ENCODE data around the gene POFUT1. TPM values are rescaled to one million over a fixed set of nuclear protein-coding genes. Genes with fewer than 3 reads are reported as not detected.
A peak's percentile ranks its signal among the peaks of the same experiment; 100 is the strongest.
"Not testable (repeated sequence)": the region's sequence is repeated elsewhere in the genome, so short reads cannot be mapped to it uniquely, and the experiment has no call there.

Gene POFUT1
- total RNA-seq, 8 experiments from 2014 or later, result 7.3 to 46.2 (median 23.1) TPM

GRCh38 chr20:32191873-32192272 is 15.8 kb upstream of the POFUT1 start:
- ATAC-seq (replicated peaks in 6 of 8), result no peak
- H3K27ac ChIP-seq, result no peak overlapping the region
- in situ Hi-C loops (cut with MboI; ENCODE audit: low pct_unique_long_range_greater_than_20kb in 2 of 9, low sequenced_read_pairs in 9 of 9, unreplicated experiment in 9 of 9), result no loop called here
- H3K4me3 ChIP-seq, result no peak overlapping the region
- peaks cover 17 to 22% of the 10 kb centered on the region in 2 donors for H3K4me1 ChIP-seq (replicated peaks in 1 of 2)

GRCh38 chr20:32192698-32193097 is 15.0 kb upstream of the POFUT1 start:
- Histone ChIP-seq H3K4me1 (replicated peaks in 1 of 2) (peaks cover 17 to 22% of the 10 kb centered on the region in 2 donors), H3K27ac (no peak overlapping the region), H3K4me3 (no peak overlapping the region)
- ATAC-seq (replicated peaks in 6 of 8), result no peak
- 80 to 94% (median 86%) methylated on average over 1 to 3 of the region's 3 CpGs; no CpG with 5 or more reads in 6 of the 10 experiments for WGBS, 10 experiments
- in situ Hi-C loops (cut with MboI; ENCODE audit: low pct_unique_long_range_greater_than_20kb in 2 of 9, low sequenced_read_pairs in 9 of 9, unreplicated experiment in 9 of 9), result no loop called here

GRCh38 chr20:32193336-32193735 is 14.3 kb upstream of the POFUT1 start:
- WGBS, 10 experiments, result 75 to 100% (median 100%) methylated on average over 1 to 3 of the region's 5 CpGs; no CpG with 5 or more reads in 3 of the 10 experiments
- H3K27ac ChIP-seq; in situ Hi-C loops (cut with MboI; ENCODE audit: low pct_unique_long_range_greater_than_20kb in 2 of 9, low sequenced_read_pairs in 9 of 9, unreplicated experiment in 9 of 9); H3K4me3 ChIP-seq; ATAC-seq (replicated peaks in 6 of 8): not testable (repeated sequence)
- peaks cover 17 to 22% of the 10 kb centered on the region in 2 donors for H3K4me1 ChIP-seq (replicated peaks in 1 of 2)

- 50 to 100% (median 80%) methylated on average over 1 to 3 of the region's 6 CpGs; no CpG with 5 or more reads in 2 of the 10 experiments for WGBS, 10 experiments
- H3K4me3 ChIP-seq, result no peak overlapping the region
- peaks cover 15 to 17% of the 10 kb centered on the region in 2 donors for H3K4me1 ChIP-seq (replicated peaks in 1 of 2)
- no peak overlapping the region for H3K27ac ChIP-seq
- ATAC-seq (replicated peaks in 6 of 8), result no peak
- in situ Hi-C loops (cut with MboI; ENCODE audit: low pct_unique_long_range_greater_than_20kb in 2 of 9, low sequenced_read_pairs in 9 of 9, unreplicated experiment in 9 of 9), result no loop called here
Observed at GRCh38 chr20:32193996-32194395, 13.7 kb upstream of the POFUT1 start.

- in situ Hi-C loops (cut with MboI; ENCODE audit: low pct_unique_long_range_greater_than_20kb in 2 of 9, low sequenced_read_pairs in 9 of 9, unreplicated experiment in 9 of 9), result no loop called here
- 80 to 100% (median 93%) methylated on average over 1 to 7 of the region's 7 CpGs; no CpG with 5 or more reads in 4 of the 10 experiments for WGBS, 10 experiments
Observed at GRCh38 chr20:32195581-32195980, 12.1 kb upstream of the POFUT1 start.

GRCh38 chr20:32196613-32197012 is 11.1 kb upstream of the POFUT1 start:
- H3K4me1 ChIP-seq (replicated peaks in 1 of 2); H3K27ac ChIP-seq; H3K4me3 ChIP-seq; in situ Hi-C loops (cut with MboI; ENCODE audit: low pct_unique_long_range_greater_than_20kb in 2 of 9, low sequenced_read_pairs in 9 of 9, unreplicated experiment in 9 of 9): not testable (repeated sequence)
- WGBS, 10 experiments, result 90 to 100% (median 100%) methylated on average over 1 to 2 of the region's 11 CpGs; no CpG with 5 or more reads in 7 of the 10 experiments
- peak in 1 of 8 experiments; percentile 11 for ATAC-seq (replicated peaks in 6 of 8)

More at GRCh38 chr20:32195581-32195980, 12.1 kb upstream of the POFUT1 start:
- Histone ChIP-seq H3K4me3 (no peak overlapping the region), H3K4me1 (replicated peaks in 1 of 2) (peaks cover 8 to 9% of the 10 kb centered on the region in 2 donors), H3K27ac (no peak overlapping the region)
- peak in 1 of 8 experiments; percentile 24 for ATAC-seq (replicated peaks in 6 of 8)

- H3K27ac ChIP-seq; in situ Hi-C loops (cut with MboI; ENCODE audit: low pct_unique_long_range_greater_than_20kb in 2 of 9, low sequenced_read_pairs in 9 of 9, unreplicated experiment in 9 of 9); H3K4me1 ChIP-seq (replicated peaks in 1 of 2); H3K4me3 ChIP-seq: not testable (repeated sequence)
- ATAC-seq (replicated peaks in 6 of 8), result peak in 4 of 8 experiments; percentile 14 to 38 (median 21)
- WGBS, 10 experiments, result 89 to 97% (median 93%) methylated on average over 6 to 8 of the region's 20 CpGs; no CpG with 5 or more reads in 7 of the 10 experiments
Observed at GRCh38 chr20:32197136-32197535, 10.5 kb upstream of the POFUT1 start.

- no peak overlapping the region for H3K27ac ChIP-seq
- H3K4me1 ChIP-seq (replicated peaks in 1 of 2), result peaks cover 13% of the 10 kb centered on the region in 2 donors
- no peak for ATAC-seq (replicated peaks in 6 of 8)
- in situ Hi-C loops (cut with MboI; ENCODE audit: low pct_unique_long_range_greater_than_20kb in 2 of 9, low sequenced_read_pairs in 9 of 9, unreplicated experiment in 9 of 9), result no loop called here
- no peak overlapping the region for H3K4me3 ChIP-seq
- WGBS, 10 experiments, result 80 to 93% (median 87%) methylated on average over 1 to 4 of the region's 4 CpGs; no CpG with 5 or more reads in 4 of the 10 experiments
Observed at GRCh38 chr20:32199006-32199405, 8.7 kb upstream of the POFUT1 start.

- H3K27ac ChIP-seq, result no peak overlapping the region
- in situ Hi-C loops (cut with MboI; ENCODE audit: low pct_unique_long_range_greater_than_20kb in 2 of 9, low sequenced_read_pairs in 9 of 9, unreplicated experiment in 9 of 9), result no loop called here
- 60 to 100% (median 93%) methylated on average over 1 to 4 of the region's 4 CpGs; no CpG with 5 or more reads in 2 of the 10 experiments for WGBS, 10 experiments
Observed at GRCh38 chr20:32201296-32201976, 6.2 kb upstream of the POFUT1 start.

GRCh38 chr20:32201977-32202363 is 5.7 kb upstream of the POFUT1 start:
- no peak overlapping the region for H3K27ac ChIP-seq
- peaks cover 41% of the 10 kb centered on the region in 2 donors for H3K4me1 ChIP-seq (replicated peaks in 1 of 2)
- H3K4me3 ChIP-seq, result no peak overlapping the region
- WGBS, 10 experiments, result 68 to 100% (median 94%) methylated on average over 1 to 7 of the region's 8 CpGs; no CpG with 5 or more reads in 2 of the 10 experiments
- in situ Hi-C loops (cut with MboI; ENCODE audit: low pct_unique_long_range_greater_than_20kb in 2 of 9, low sequenced_read_pairs in 9 of 9, unreplicated experiment in 9 of 9), result no loop called here
- ATAC-seq (replicated peaks in 6 of 8), result no peak

More at GRCh38 chr20:32201296-32201976, 6.2 kb upstream of the POFUT1 start:
- no peak for ATAC-seq (replicated peaks in 6 of 8)
- H3K4me1 ChIP-seq (replicated peaks in 1 of 2), result peaks cover 38% of the 10 kb centered on the region in 2 donors
- H3K4me3 ChIP-seq, result no peak overlapping the region

GRCh38 chr20:32203356-32204204 is 4.1 kb upstream of the POFUT1 start:
- in situ Hi-C loops (cut with MboI; ENCODE audit: low pct_unique_long_range_greater_than_20kb in 2 of 9, low sequenced_read_pairs in 9 of 9, unreplicated experiment in 9 of 9), result no loop called here
- H3K4me1 ChIP-seq (replicated peaks in 1 of 2), result peaks cover 41 to 45% of the 10 kb centered on the region in 2 donors
- H3K27ac ChIP-seq, result no peak overlapping the region
- 40 to 88% (median 73%) methylated on average over 2 to 9 of the region's 11 CpGs; no CpG with 5 or more reads in 1 of the 10 experiments for WGBS, 10 experiments
- ATAC-seq (replicated peaks in 6 of 8), result no peak
- H3K4me3 ChIP-seq, result no peak overlapping the region

GRCh38 chr20:32204205-32205109 is 3.2 kb upstream of the POFUT1 start:
- no peak for ATAC-seq (replicated peaks in 6 of 8)
- Histone ChIP-seq H3K4me3 (peak overlapping the region in 1 of 5 donors; percentile 3), H3K27ac (no peak overlapping the region), H3K4me1 (replicated peaks in 1 of 2) (peaks cover 41 to 50% of the 10 kb centered on the region in 2 donors)
- in situ Hi-C loops (cut with MboI; ENCODE audit: low pct_unique_long_range_greater_than_20kb in 2 of 9, low sequenced_read_pairs in 9 of 9, unreplicated experiment in 9 of 9), result no loop called here
- 42 to 100% (median 78%) methylated on average over 1 to 4 of the region's 4 CpGs; no CpG with 5 or more reads in 2 of the 10 experiments for WGBS, 10 experiments

Data from motor neuron (in vitro differentiated cells).